Stimulated activated CD4-positive, alpha-beta T cell treated with anti-CD3 and anti-CD28 coated beads, Interleukin-4, amount 100 ng/mL, for 4 hours (primary cell): ENCODE data around the gene IGF2BP2.
"Not testable (repeated sequence)": the region's sequence is repeated elsewhere in the genome, so short reads cannot be mapped to it uniquely, and the experiment has no call there.

Experiments
- DNase-seq, 2 experiments: peaks; one replicate each; pipeline ENCODE4 v3.0.0-alpha.2; 2020

Gene IGF2BP2

DNA sequence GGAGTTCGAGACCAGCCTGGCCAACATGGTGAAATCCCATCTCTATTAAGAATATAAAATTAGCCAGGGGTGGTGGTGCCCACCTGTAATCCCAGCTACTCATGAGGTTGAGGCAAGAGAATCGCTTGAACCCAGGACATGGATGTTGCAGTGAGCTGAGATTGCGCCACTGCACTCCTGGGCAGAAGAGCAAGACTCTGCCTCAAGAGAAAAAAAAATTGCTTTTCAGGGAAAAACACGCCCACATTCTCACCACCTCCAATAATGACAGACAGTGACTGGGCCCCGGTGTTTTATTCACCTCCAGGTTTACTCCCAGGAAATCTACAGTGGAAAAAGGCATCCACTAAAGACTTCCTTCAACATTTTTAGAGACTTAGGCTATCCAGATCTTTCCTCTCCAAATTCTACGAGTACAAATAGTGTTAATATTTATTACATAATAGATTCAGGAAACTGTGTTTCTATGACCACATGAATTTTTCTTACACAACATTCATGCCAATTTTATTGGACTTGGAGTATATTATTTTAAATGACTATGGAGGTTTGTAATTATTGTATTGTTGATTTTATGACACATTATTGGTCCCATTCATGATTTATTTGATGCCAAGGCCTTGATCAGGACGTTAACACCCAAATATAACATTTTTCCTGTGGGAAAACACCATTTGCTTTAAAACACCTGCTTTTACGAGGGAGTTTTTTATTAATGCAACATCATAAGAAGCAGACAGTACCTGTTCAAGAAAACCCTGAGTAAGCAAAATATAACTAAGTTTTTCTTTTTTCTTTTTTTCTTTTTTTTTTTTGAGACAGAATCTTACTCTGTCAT is 26.6 kb downstream of the IGF2BP2 start:
- no peak for DNase-seq

GRCh38 chr3:185797108-185797881 is 27.5 kb downstream of the IGF2BP2 start:
- no peak for DNase-seq

DNA sequence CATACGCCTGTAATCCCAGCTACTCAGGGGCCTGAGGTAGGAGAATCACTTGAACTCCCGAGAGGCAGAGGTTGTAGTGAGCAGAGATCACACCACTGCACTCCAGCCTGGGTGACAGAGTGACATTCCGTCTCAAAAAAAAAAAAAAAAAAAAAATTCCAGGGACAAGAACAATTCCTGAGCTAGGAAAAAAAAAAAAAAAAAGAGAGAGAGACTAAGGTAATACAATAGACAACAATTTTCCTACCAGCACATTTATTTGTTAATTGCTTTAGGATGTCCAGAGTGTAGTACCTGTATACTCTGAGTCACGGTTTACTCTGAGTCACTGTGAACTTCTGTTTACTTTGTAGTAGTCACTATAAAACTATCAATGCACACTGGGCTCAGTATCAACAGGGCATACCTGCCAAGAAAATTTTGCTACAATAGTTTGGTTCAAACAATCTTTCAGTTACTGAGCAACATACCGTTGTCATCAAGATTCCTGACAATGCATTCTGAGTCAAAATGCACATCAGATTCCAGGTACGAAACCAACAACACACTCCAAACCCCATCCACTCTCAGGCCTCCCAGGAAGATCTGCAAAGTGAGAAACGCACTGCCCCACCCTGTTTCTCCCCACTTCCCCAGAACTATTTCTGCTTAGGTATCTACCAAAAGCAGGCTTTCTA is 28.3 kb downstream of the IGF2BP2 start:
- DNase-seq, result no peak

GRCh38 chr3:185793381-185793780 is 31.5 kb downstream of the IGF2BP2 start:
- no peak for DNase-seq

DNA sequence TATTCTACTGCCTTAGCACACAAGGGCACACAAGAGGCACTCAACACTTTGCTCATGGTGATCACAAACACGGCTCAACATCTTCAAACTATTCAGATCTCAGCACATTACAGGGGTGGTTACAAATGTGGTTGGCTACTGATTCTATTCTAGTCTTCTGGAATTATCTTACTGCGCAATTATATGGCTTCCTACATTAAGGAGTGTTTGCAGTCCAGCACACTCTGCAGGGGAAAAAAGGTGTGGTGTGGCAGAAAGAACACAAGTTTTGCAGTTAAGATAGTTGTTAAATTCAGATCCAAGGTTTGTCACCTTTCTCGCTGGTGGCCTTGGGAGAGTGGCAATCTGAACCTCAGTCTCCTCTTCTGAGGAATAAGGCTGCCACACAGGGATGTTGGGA is 31.9 kb downstream of the IGF2BP2 start:
- no peak for DNase-seq

GRCh38 chr3:185789891-185790830 is 34.7 kb downstream of the IGF2BP2 start:
- no peak for DNase-seq

DNA sequence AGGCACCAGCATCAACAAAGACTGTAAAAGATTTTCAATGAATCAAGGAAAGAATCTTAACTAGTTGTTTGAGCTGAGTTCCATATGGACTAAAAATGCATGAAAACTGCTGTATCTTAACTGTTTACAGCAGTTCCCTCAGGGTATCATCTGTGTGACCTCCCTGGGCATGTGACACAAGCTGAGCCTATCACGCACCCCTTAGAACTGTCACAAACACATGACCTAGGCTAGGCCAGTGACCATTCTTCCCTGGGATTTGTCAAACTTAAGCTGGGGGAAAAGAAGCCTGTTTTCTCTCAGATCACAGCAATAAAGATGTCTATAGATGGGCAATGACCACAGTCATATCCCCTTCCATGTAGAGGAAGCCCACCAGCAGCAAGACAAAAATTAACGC is 35.7 kb downstream of the IGF2BP2 start:
- no peak for DNase-seq

DNA sequence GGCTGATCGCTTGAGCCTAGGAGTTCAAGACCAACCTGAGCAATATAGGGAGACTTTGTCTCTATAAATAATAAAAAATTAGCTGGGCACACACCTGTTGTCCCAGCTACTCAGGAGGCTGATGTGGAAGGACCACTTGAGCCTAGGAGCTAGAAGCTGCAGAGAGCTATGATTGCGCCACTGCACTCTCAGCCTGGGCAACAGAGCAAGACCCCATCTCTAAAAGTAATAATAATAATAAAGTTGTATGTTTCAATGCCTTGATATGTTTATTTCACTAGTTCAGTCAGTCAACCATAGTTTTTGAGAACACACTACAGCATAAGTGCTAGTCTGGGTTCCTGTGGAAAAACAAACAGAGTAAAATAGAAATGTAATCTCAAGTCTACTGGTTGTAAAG is 36.5 kb downstream of the IGF2BP2 start:
- no peak for DNase-seq

DNA sequence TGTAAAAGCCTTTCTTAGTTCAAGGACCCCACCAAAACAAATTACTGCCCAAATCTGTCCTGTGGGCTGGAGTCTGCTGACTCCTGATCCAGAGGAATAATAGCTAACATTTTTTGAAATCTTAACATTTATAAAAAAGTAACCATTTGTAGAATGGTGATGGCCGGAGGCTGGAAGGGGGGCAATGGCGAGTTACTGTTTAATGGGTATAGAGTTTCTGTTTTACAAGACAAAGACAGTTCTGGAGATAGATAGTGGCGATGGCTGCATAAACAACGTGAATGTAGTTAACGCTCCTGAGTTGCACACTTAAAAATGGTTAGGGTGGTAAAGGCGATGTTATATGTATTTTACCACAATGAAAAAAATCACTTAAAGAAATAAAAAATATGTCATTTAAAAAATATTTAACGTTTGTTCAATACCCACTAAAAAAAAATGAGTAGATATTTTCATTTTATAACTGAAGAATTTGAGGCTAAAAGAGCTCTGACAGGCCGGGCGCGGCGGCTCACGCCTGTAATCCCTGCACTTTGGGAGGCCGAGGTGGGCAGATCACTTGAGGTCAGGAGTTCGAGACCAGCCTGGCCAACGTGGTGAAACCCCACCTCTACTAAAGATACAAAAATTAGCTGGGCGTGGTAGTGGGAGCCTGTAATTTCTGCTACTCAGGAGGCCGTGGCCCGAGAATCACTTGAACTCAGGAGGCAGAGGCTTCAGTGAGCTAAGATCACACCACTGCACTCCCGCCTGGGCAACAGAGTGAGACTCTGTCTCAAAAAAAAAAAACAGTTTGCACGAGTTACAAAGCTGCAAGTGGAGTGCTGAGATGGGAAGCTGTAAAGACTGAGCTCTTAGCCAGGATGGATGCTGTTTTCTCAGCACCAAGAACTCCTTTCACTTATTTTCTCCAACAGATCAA is 37.6 kb downstream of the IGF2BP2 start:
- no peak for DNase-seq

- DNase-seq, result not testable (repeated sequence)
Measured at GRCh38 chr3:185786258-185786657, 38.6 kb downstream of the IGF2BP2 start.

DNA sequence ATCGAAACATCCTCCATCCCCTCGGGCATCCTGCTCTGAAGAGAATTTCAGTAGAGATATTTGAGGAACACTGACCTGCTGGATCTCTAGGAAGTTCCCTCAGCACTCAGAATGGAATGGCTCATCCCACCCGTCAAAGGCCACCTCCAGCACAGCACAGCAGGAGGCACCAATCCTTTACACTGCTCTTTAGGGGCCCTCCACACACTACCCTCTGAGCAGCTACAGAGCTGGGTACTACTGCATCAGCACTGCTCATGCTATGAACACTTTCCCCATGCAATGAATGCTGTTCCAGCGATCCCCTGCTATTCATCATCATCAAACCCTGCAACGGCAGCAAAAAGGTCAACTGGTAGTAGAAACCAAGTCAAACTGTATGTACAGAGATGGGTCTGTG is 40.5 kb downstream of the IGF2BP2 start:
- no peak for DNase-seq

DNA sequence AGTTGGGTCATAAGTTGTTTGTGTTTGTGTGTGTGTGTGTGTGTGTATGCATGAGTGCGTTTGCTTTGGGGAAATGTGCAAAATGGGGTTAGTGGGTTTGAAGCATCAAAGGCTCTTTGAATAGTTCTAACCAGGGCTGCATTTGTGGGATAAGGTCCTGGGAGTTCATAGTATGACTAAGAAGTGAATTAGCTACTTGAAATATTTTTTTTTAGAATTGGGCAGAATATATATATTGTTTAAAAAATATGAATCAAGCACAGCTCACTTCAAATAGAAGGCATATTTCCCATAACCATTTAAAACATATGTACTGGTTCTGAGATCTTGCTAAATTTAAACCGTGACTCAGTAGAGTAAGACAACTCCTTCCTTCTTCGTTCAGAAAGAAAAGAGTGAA is 43.1 kb downstream of the IGF2BP2 start:
- no peak for DNase-seq

- no peak for DNase-seq
Measured at GRCh38 chr3:185779461-185779860, 45.4 kb downstream of the IGF2BP2 start.

GRCh38 chr3:185778821-185779220 is 46.0 kb downstream of the IGF2BP2 start:
- DNase-seq, result no peak

DNA sequence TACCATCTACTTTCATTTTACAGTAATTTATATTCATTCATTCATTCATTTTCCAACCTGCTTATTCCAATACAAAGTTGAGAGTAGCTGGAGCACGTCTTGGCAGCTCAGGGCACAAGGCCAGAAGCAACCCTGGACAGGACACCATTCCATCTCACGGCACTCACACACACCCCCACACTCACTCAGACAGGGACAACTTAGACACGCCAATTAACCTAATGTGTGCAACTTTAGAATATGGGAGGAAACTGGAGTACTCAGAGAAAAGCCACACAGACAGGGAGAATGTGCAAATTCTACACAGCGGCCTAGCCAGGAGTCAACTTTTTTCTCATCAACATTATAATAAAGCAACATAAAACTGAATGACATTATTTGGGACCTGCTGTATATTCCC is 46.7 kb downstream of the IGF2BP2 start:
- no peak for DNase-seq

- no peak for DNase-seq
Measured at GRCh38 chr3:185770109-185770508, 54.7 kb downstream of the IGF2BP2 start.

DNA sequence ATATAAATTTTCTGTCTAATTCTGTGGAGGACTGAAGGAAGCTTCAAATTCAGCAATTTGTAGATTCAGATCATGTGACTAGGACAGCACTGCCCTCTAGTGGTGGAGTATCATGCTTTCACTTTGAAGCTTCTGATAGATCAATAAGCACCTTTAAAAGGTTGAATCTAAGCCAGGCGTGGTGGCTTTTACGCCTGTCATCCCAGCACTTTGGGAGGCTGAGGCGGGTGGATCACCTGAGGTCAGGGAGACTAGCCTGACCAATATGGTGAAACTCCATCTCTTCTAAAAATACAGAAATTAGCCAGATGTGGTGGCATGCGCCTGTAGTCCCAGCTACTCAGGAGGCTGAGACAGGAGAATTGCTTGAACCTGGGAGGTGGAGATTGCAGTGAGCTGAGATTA is 56.3 kb downstream of the IGF2BP2 start:
- DNase-seq, result peak; percentile 10 to 24

DNA sequence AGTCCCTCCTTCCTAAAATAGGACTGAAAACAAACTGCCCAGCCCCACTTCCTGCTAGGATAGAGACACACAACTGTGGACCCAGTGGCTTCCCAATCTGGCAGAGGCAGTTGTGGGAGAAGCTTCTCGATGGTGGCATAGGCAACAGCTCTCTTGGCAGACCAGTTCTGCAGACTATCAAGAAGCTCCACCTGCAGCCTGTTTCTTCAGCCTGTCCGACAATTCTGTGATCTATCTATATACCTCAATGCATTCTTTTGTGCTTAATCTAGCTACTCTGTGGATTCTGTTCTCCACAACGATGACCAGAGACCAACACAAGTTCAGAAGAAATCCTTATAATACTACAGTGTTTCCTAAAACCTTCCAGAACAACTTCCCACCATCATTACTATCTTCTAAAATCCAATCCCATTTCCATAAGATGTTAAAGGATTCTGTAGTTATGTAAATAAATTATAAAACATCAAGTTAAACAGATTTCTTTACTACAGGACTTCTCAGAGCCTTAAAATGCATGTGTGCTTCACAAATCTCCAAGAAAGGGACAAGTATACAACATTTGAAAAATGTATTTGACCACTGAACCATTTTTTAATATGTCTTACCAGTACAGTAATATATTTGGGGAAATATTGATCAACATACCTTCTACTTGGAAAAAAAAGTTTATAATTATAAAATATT is 57.7 kb downstream of the IGF2BP2 start:
- no peak for DNase-seq

- no peak for DNase-seq
Measured at GRCh38 chr3:185766329-185767001, 58.4 kb downstream of the IGF2BP2 start.

DNA sequence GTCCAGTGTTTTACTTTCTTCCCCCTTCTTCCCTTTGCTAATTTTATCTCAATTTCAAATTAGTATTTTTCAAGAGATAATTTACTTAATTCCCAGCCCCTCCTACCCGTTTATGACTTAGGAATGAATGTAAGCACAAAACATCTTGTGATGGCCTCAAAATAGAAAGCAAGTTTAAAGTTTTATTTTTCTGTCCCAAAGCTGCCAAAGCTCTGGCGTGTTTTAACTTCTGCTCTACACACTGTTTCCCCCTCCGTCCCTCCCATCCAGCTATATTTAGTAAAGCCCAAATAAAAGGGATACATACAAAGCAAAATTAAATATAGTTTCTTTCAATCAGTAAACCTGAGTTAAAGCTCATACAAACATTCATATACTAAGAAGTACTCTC is 59.9 kb downstream of the IGF2BP2 start:
- DNase-seq, result no peak
